Measurements from ENCODE around the gene VAC14.

Gene VAC14

DNA sequence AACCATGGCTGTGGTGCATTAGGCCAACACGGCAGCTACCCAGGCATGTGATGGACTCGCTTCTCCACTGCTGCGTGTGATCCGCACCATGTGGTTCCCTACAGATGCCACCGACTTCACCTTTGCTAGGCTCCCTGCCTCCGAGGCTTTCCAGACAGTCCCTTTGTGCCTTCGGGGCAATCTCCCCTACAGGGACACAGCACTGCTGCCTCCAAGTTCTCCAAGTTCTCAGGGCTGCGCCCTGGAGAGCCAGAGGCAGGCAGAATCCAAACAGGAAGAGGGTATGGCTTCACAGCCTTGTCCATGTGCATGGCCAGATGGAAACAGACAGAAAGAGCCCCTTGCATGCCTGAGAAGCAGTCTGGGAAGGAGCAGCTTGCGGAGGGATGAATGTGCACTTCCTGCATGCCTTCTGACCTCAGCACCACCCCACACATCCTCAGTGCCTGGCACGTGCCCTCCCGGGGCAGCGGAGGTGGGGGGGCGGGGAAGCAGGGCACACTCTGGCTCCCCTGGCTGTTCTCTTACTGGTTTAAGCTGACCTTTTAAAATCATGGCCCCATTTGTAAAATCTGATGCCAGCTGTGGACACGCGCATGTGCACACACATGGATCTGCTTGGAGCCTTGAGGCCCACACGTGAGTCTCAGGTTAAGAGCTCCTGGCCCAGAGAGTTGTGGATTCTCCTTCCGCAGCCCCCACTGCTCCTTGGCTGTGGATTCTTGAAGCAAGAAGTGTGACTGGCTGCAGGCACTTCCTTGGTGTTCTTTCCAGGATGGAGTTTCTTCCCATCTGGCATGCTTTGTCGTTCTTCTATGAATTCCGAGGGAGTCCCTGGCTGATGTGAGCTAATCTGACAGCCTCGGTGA, 59.8 kb downstream of the VAC14 start:
- in situ Hi-C loops (cut with HindIII; ENCODE audit: low sequenced_read_pairs) = no loop called here
- no peak overlapping the region for H3K4me3 ChIP-seq (ENCODE audit: low read depth, low read length)
- TF ChIP-seq, protein P1, sequence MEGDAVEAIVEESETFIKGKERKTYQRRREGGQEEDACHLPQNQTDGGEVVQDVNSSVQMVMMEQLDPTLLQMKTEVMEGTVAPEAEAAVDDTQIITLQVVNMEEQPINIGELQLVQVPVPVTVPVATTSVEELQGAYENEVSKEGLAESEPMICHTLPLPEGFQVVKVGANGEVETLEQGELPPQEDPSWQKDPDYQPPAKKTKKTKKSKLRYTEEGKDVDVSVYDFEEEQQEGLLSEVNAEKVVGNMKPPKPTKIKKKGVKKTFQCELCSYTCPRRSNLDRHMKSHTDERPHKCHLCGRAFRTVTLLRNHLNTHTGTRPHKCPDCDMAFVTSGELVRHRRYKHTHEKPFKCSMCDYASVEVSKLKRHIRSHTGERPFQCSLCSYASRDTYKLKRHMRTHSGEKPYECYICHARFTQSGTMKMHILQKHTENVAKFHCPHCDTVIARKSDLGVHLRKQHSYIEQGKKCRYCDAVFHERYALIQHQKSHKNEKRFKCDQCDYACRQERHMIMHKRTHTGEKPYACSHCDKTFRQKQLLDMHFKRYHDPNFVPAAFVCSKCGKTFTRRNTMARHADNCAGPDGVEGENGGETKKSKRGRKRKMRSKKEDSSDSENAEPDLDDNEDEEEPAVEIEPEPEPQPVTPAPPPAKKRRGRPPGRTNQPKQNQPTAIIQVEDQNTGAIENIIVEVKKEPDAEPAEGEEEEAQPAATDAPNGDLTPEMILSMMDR (IDR thresholded peaks at IDR 0.05; ENCODE audit: low read depth, low read length) = no peak
- peak; percentile 48 for DNase-seq (ENCODE audit: low read depth, low spot score)

GRCh38 chr16:70740174-70740913, 60.6 kb downstream of the VAC14 start:
- TF ChIP-seq, protein P1 (IDR thresholded peaks at IDR 0.05; ENCODE audit: low read depth, low read length) = no peak
- no peak overlapping the region for H3K4me3 ChIP-seq (ENCODE audit: low read depth, low read length)
- in situ Hi-C loops (cut with HindIII; ENCODE audit: low sequenced_read_pairs) = no loop called here
- no peak for DNase-seq (ENCODE audit: low read depth, low spot score)

GRCh38 chr16:70739389-70739788, 61.6 kb downstream of the VAC14 start:
- in situ Hi-C loops (cut with HindIII; ENCODE audit: low sequenced_read_pairs) = no loop called here
- no peak for DNase-seq (ENCODE audit: low read depth, low spot score)
- TF ChIP-seq, protein P1 (IDR thresholded peaks at IDR 0.05; ENCODE audit: low read depth, low read length) = no peak
- no peak overlapping the region for H3K4me3 ChIP-seq (ENCODE audit: low read depth, low read length)

DNA sequence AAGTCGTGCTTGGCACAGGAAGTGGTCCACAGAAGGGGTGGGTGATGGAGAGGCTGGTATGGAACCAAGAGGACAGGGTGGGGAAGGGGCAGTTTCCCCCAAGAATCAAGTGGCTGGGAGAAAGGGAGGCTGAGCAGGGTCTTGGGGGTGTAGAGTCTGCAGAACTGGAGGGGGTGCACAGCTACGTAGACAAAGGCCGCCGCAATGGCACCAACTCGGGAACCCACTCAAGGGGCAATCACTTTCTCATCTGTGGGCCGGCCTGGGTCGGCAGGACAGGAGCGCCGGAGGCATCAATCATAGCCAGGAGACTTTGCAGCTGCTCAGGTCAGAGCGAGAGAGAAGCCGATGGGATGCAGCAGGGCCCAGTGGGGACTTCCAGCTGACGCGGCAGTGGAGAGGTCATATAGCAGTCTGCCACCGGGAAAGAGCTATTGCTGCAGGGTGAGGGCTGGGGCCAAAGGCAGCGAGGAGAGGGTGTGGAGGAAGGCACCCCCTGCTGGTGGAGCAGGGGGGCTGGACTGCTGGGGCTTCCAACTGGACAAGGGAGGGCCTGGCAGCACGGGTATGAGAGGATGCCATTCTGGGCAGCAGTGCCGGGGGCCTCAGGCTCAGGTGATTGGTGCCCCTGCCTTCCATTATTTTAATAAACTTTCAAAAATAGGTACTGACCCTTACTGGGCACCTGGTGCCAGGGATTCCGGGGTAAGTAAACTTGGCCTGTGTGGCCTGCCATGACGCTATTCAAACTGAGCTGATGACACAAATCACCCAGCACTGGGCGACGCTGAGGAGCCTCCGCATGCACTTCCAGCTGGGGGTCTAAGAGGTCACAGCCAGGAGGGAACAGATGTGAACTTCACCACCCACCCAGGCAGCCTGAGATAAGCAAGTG, 62.6 kb downstream of the VAC14 start:
- DNase-seq (ENCODE audit: low read depth, low spot score) = peak; percentile 71
- TF ChIP-seq, protein P1 (IDR thresholded peaks at IDR 0.05; ENCODE audit: low read depth, low read length) = peak; percentile 81
- in situ Hi-C loops (cut with HindIII; ENCODE audit: low sequenced_read_pairs) = no loop called here
- no peak overlapping the region for H3K4me3 ChIP-seq (ENCODE audit: low read depth, low read length)

- TF ChIP-seq, protein P1 (IDR thresholded peaks at IDR 0.05; ENCODE audit: low read depth, low read length) = no peak
- no peak overlapping the region for H3K4me3 ChIP-seq (ENCODE audit: low read depth, low read length)
- DNase-seq (ENCODE audit: low read depth, low spot score) = peak; percentile 94
- in situ Hi-C loops (cut with HindIII; ENCODE audit: low sequenced_read_pairs) = no loop called here
Measured at GRCh38 chr16:70737377-70738082, 63.4 kb downstream of the VAC14 start.

Data from astrocyte of the spinal cord (primary cell).